ENCODE data around the gene CACNA1G. TPM values are rescaled to one million over a fixed set of nuclear protein-coding genes. Genes with fewer than 3 reads are reported as not detected.

CACNA1G gene
- total RNA-seq, 1 donor from 2014 or later: not detected

GRCh38 chr17:50608700-50609379, 48.3 kb downstream of the CACNA1G start:
- Histone ChIP-seq H3K4me3 (ENCODE audit: low read depth, low read length) (no peak overlapping the region), H3K27me3 (ENCODE audit: control insufficient read depth, insufficient read depth, low read length) (peaks cover 41% of the 10 kb centered on the region), H3K36me3 (ENCODE audit: control insufficient read depth, insufficient read depth, low read length) (no peaks in the 10 kb centered on the region)
- TF ChIP-seq CTCF (IDR thresholded peaks at IDR 0.05; ENCODE audit: insufficient read depth, low read length, poor library complexity, severe bottlenecking): no peak
- no peak for DNase-seq (ENCODE audit: low read depth)

GRCh38 chr17:50609380-50610074, 49.0 kb downstream of the CACNA1G start:
- Histone ChIP-seq H3K4me3 (ENCODE audit: low read depth, low read length) (no peak overlapping the region), H3K36me3 (ENCODE audit: control insufficient read depth, insufficient read depth, low read length) (no peaks in the 10 kb centered on the region), H3K27me3 (ENCODE audit: control insufficient read depth, insufficient read depth, low read length) (peaks cover 34% of the 10 kb centered on the region)
- TF ChIP-seq CTCF (IDR thresholded peaks at IDR 0.05; ENCODE audit: insufficient read depth, low read length, poor library complexity, severe bottlenecking): no peak
- DNase-seq (ENCODE audit: low read depth): no peak

GRCh38 chr17:50611634-50612033, 51.1 kb downstream of the CACNA1G start:
- Histone ChIP-seq H3K36me3 (ENCODE audit: control insufficient read depth, insufficient read depth, low read length) (no peaks in the 10 kb centered on the region), H3K4me3 (ENCODE audit: low read depth, low read length) (no peak overlapping the region), H3K27me3 (ENCODE audit: control insufficient read depth, insufficient read depth, low read length) (peaks cover 24% of the 10 kb centered on the region)
- no peak for DNase-seq (ENCODE audit: low read depth)
- TF ChIP-seq CTCF (IDR thresholded peaks at IDR 0.05; ENCODE audit: insufficient read depth, low read length, poor library complexity, severe bottlenecking): no peak

- TF ChIP-seq CTCF (IDR thresholded peaks at IDR 0.05; ENCODE audit: insufficient read depth, low read length, poor library complexity, severe bottlenecking): no peak
- H3K4me3 ChIP-seq (ENCODE audit: low read depth, low read length): no peak overlapping the region
- no peak for DNase-seq (ENCODE audit: low read depth)
- no peaks in the 10 kb centered on the region for H3K36me3 ChIP-seq (ENCODE audit: control insufficient read depth, insufficient read depth, low read length)
- H3K27me3 ChIP-seq (ENCODE audit: control insufficient read depth, insufficient read depth, low read length): peaks cover 21% of the 10 kb centered on the region
Measured at GRCh38 chr17:50612281-50612680, 51.8 kb downstream of the CACNA1G start.

- Histone ChIP-seq H3K27me3 (ENCODE audit: control insufficient read depth, insufficient read depth, low read length) (peaks cover 16% of the 10 kb centered on the region), H3K4me3 (ENCODE audit: low read depth, low read length) (no peak overlapping the region), H3K36me3 (ENCODE audit: control insufficient read depth, insufficient read depth, low read length) (no peaks in the 10 kb centered on the region)
- DNase-seq (ENCODE audit: low read depth): no peak
- TF ChIP-seq CTCF (IDR thresholded peaks at IDR 0.05; ENCODE audit: insufficient read depth, low read length, poor library complexity, severe bottlenecking): no peak
Measured at GRCh38 chr17:50613007-50613992, 52.8 kb downstream of the CACNA1G start.
